NB4 (cell line): ENCODE data around the gene TBX4.
A peak's percentile ranks its signal among the peaks of the same experiment; 100 is the strongest.
"Not testable (repeated sequence)": the region's sequence is repeated elsewhere in the genome, so short reads cannot be mapped to it uniquely, and the experiment has no call there.

Experiments
- DNase-seq: peaks from one replicate; pipeline ENCODE4 v3.0.0; 2010; ENCODE audit warnings: low read depth
- H3K4me3 ChIP-seq: one replicate; pipeline ENCODE4 v1.5.1; 2011; ENCODE audit warnings: mild to moderate bottlenecking, low read depth, low read length, moderate library complexity
- MYC ChIP-seq: IDR thresholded peaks from 2 replicates; pipeline ENCODE4 v1.6.1; 2011; ENCODE audit warnings: low read depth, low read length
- POLR2A ChIP-seq: IDR thresholded peaks from 2 replicates; pipeline ENCODE4 v1.6.1; 2011; ENCODE audit warnings: mild to moderate bottlenecking; ENCODE audit not compliant: insufficient read length; ENCODE audit errors: extremely low read depth
- TF ChIP-seq, protein P1 (sequence below): IDR thresholded peaks from 2 replicates; pipeline ENCODE4 v1.6.1; 2011; ENCODE audit warnings: low read depth, low read length
- TF ChIP-seq, protein P2 (sequence below): IDR thresholded peaks from one replicate; pipeline ENCODE4 v1.5.1; 2012; ENCODE audit warnings: low read depth, low read length

Gene TBX4

DNA sequence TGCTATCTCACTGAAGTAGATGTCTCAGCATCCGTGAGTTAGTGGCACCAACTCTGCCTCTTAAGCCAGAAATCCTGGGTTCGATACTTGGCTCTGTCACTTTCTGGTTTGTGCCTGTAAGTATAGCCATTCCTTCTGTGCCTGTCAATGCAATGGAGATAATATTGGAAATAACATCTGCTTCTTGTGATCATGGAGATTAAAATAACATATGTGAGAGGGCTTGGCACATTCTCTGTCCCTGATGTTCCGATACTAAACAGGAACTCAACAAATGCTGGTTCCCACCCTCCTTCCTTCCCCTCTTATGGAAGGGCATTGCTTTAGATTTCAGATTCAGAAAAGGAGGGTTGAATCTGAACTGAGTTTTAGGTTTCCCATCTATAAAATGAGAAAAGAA is 39.8 kb downstream of the TBX4 start:
- no peak overlapping the region for H3K4me3 ChIP-seq
- TF ChIP-seq POLR2A (no peak), MYC (no peak)
- DNase-seq, result no peak

DNA sequence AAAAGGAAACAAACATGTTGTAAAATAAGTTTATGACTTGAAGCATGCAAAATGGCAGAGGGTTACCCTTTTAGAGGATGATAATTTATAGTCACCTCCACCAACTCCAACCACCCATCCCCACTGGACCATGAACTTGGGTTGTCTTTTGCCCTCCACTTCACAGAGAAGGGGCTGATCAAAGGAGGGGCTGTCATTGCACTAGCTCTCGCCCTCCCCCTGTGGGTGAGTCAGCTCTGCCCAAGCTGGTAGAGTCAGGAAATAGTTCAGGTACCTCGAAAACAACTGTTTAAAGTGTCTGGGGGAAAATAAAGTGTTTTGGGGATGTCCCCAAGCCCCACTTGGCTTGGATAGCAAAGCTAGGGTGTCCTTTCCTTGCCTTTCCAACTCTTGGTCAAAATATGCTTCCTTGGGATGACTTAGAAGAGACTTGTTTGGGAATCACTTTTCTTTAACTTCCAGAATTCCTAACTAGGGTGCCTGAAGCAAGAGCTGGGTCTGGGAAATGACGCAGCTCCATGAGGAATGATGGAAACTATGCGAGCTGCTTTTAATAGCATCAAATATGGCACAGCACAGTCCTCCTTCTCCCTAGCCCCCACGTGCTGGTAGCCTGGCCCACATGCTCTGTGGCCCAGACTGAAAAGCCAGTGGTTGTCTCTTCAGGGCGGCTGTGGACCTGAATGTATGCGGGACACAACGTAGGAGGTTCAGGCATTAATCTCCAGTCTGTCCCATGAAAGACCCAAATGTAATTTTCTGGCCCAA is 40.7 kb downstream of the TBX4 start:
- DNase-seq, result no peak
- TF ChIP-seq MYC (no peak), POLR2A (no peak)
- TF ChIP-seq, protein P1, sequence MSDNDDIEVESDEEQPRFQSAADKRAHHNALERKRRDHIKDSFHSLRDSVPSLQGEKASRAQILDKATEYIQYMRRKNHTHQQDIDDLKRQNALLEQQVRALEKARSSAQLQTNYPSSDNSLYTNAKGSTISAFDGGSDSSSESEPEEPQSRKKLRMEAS, result no peak
- TF ChIP-seq, protein P2, sequence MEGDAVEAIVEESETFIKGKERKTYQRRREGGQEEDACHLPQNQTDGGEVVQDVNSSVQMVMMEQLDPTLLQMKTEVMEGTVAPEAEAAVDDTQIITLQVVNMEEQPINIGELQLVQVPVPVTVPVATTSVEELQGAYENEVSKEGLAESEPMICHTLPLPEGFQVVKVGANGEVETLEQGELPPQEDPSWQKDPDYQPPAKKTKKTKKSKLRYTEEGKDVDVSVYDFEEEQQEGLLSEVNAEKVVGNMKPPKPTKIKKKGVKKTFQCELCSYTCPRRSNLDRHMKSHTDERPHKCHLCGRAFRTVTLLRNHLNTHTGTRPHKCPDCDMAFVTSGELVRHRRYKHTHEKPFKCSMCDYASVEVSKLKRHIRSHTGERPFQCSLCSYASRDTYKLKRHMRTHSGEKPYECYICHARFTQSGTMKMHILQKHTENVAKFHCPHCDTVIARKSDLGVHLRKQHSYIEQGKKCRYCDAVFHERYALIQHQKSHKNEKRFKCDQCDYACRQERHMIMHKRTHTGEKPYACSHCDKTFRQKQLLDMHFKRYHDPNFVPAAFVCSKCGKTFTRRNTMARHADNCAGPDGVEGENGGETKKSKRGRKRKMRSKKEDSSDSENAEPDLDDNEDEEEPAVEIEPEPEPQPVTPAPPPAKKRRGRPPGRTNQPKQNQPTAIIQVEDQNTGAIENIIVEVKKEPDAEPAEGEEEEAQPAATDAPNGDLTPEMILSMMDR, result no peak
- H3K4me3 ChIP-seq, result no peak overlapping the region

DNA sequence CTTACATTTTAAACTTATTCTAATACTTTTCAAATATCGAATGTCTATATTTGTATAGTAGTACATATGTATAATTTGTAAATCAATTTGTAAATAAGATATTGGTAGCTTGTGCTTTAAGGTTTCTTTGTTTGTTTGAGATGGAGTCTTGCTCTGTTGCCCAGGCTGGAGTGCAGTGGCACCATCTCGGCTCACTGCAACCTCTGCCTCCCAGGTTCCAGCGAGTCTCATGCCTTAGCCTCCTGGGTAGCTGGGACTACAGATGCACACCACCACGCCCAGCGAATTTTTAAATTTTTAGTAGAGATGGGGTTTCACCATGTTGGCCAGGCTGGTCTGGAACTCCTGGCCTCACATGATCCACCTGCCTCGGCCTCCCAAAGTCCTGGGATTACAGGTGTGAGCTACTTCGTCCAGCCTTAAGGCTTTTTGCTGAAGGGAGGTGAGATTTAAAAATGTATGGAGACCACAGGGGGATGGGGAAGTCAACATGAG is 41.7 kb downstream of the TBX4 start:
- H3K4me3 ChIP-seq, DNase-seq: not testable (repeated sequence)

DNA sequence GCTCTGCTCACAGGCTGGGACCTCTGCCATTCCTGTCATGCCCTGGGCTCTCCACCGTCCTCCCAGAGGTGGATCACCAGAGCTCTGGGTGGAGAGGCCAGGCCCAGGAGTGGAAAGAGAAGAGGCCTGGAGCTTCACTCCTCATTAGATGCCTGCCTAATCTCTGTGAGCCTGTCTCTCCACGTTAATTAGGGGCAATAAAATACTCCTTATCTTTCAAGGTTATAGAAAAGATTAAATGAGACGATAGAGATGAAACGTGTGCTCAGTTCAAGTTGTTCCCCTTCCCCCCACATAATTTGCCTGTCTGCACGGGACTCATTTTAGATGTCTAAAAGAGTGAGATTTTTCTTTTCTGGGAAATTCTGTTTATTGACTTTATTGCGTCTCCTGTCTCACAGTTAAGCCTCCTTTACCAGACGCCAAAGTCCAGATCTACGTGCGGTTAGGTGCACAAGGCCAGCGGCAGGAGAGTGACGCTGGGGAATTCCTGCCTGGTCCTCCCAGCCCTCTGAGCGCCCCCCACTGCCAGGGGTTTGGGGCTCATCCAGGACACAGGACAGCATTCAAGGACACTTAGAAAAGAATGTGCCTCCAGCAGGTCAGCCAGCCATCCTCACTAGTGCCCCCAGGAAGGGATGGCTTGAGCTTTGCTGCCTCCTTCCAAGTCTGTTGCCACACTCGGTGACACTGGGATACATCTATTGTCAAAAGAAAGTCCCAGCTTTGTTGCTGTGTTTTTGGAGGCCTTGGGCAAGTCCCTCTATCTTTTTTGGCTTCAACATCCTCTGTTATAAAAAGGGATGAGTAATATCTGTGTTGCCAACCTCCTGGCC is 42.3 kb downstream of the TBX4 start:
- no peak for DNase-seq
- no peak for TF ChIP-seq POLR2A
- no peak for TF ChIP-seq MYC
- TF ChIP-seq, protein P2, result no peak
- TF ChIP-seq, protein P1, result no peak
- no peak overlapping the region for H3K4me3 ChIP-seq

DNA sequence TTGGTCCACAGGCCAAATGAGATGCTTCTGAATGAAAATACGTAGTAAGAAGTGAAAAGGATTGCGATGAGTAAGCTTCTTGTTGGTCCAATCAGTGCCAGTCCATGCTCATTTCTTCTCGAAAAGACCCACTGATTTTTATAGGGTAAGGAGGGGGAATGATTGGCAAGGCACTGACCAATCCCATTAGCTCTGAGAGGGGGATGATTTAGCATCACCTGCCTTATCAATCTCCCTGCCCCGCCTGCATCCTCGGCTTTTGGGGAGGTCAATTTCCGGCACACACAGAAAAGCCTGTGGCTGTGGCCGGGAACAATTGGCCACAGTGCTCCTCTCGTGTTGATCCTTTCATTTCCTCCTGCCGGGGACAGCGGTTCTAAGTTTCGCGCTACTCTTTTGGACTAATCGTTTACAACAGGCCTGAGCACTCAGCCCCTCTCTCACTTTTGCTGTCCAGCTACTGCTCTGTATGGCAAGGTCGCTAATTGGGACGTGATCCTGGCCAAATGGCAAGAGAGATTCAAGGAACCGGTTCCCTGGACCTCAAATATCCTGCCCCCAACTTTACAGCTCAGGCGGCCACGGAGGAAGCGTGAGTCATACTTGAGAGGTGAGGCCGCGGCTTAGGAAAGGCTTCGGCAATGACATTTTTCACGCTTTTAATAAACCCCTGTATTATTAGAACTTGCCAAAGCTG is 43.1 kb downstream of the TBX4 start:
- TF ChIP-seq, protein P1, result peak; percentile 18; the same call in 1 of the 2 replicates
- TF ChIP-seq MYC, result no peak
- peak; percentile 60 for DNase-seq
- peak overlapping the region; percentile 46 for H3K4me3 ChIP-seq

DNA sequence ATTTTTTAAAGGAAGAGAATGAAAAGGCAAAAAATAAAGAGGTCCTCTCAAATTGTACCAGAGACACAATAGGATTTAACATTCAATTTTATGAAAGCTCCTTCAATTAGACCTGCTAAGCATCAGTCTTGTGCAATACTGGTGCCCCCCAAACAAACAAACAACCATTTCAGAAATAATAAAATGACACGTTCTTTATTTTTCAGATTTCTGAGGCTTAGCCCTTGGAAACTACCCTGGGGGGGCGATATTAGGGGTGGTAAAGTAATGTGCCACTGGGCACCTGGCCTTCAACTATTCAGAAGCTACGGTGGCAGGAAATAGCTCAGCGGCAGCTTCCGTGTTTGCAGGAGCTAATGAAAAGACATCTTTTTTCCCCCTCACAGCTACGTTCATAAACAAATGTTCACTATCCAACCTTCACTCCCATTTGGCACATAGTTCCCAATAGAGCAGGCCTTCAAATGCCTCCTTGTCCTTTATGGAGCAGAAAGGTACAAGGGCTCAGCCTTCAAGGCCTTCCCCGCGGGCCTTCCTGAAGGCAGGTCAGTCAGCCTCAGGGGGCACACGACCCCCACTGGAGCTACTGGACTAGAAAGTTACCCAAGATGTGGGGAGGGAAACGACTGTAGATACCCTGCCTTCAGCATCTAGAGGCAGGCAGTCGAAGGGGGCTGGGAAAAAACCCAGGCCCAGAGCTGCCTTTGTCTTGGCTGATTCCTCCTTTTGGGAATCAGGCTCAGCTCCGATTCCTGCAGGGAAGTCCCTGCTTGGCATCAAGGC is 44.1 kb downstream of the TBX4 start:
- no peak for TF ChIP-seq MYC
- TF ChIP-seq, protein P1, result no peak
- TF ChIP-seq POLR2A, result no peak
- DNase-seq, result no peak
- H3K4me3 ChIP-seq, result no peak overlapping the region

DNA sequence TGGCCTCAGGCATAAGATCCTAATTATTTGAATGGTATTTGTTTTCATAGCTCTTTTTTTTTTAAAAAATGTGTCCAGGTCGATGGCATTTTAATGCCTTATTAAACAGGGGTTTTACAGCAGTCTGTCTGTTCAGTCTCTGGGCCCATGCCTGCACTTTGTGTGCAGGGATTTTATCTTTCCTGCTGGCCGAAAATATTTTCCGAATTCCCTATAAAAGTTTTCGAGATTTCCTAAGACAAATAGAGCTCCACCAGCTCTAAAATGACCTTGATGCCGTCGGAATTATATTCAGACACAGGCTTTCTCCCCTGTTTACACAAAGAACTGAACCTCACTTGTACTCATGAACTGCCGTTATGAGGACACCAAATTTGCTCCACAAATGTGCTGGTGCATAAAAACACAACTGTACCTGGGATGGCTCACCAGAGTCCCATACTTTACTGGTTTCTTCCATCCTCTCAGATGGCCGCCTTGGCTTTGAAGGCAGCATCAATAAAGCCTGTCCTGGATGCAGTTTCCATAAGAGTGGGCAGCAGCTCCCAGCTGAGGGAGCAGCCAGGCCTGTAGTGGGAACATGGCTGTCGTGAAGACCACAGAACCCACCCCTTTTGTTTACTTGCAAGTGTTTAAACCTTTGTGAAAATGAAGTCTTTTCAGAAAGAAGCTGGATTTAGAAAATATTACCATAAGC is 44.9 kb downstream of the TBX4 start:
- DNase-seq, result no peak
- H3K4me3 ChIP-seq, result no peak overlapping the region
- TF ChIP-seq POLR2A (no peak), MYC (no peak)
- TF ChIP-seq, protein P1, result no peak
- TF ChIP-seq, protein P2, result no peak
